Stimulated activated naive CD4-positive, alpha-beta T cell (primary cell): Measurements from ENCODE around the gene CANX.
A peak's percentile ranks its signal among the peaks of the same experiment; 100 is the strongest.
"Not testable (repeated sequence)": the region's sequence is repeated elsewhere in the genome, so short reads cannot be mapped to it uniquely, and the experiment has no call there.

Experiments
- DNase-seq, 6 experiments: peaks; one replicate each; lab custom pipeline; 2025; lab: John Stamatoyannopoulos, UW

Gene CANX, protein sequence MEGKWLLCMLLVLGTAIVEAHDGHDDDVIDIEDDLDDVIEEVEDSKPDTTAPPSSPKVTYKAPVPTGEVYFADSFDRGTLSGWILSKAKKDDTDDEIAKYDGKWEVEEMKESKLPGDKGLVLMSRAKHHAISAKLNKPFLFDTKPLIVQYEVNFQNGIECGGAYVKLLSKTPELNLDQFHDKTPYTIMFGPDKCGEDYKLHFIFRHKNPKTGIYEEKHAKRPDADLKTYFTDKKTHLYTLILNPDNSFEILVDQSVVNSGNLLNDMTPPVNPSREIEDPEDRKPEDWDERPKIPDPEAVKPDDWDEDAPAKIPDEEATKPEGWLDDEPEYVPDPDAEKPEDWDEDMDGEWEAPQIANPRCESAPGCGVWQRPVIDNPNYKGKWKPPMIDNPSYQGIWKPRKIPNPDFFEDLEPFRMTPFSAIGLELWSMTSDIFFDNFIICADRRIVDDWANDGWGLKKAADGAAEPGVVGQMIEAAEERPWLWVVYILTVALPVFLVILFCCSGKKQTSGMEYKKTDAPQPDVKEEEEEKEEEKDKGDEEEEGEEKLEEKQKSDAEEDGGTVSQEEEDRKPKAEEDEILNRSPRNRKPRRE

DNA sequence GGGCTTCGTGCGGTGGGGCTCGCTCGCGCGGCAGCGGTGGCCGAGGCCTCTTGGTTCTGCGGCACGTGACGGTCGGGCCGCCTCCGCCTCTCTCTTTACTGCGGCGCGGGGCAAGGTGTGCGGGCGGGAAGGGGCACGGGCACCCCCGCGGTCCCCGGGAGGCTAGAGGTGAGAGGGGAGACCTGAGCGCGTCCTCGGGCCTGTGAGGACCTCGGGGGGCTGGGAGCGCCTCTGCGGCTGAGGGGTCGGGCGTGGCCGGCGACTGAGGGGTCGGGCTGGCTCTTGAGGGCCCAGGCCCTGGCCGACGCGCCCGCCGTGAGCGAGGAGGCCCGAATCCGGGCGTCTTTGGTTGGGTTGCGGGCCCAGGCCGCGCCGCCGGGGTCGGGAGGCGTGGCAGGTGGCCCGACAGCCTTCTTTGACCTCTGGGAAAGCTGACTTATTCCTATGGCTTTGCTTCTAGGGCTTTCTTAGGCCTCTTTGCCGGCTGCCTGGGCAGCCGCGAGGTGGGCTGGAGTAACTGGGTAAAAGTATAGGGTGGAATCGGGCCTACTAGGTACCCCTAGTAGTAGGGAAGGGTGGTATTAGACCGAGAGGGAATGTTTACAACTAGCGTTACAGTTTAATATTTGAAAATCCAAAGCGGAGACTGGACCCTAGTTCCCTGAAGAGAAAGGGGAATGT, at the start of gene CANX:
Gene CANX, plus strand, starts transcription at position 33 of the 681 bp plus-strand sequence. CDS start 6,715 bp downstream, outside the sequence.
- DNase-seq, result peak in 2 of 6 experiments; percentile 52 to 69

DNA sequence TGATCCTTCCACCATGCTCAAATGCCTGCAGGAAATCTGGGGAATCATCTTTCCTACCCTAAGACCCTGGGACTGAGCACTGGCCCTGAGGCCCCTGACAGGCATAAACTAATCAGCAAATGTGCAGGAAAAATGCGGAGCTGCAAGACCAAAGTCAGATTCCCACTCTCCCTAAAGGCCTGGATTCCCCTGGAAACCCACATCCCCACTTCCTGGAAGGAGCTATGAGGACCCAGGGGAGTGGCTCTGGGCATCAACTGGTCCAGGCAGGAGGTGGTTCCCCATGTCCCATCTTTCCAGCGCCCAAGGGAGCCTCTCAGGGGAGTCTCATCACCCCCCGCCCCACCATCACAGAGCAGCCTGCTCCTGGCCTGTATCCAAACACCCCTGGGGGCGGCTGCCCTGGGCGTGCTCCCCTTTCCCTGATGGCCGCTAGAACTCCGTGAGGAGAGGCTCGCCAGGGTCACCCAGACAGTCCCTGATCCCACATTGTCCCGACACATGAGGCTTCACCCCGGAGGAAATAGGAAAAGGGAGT, 49.5 kb upstream of the CANX start:
- not testable (repeated sequence) for DNase-seq

DNA sequence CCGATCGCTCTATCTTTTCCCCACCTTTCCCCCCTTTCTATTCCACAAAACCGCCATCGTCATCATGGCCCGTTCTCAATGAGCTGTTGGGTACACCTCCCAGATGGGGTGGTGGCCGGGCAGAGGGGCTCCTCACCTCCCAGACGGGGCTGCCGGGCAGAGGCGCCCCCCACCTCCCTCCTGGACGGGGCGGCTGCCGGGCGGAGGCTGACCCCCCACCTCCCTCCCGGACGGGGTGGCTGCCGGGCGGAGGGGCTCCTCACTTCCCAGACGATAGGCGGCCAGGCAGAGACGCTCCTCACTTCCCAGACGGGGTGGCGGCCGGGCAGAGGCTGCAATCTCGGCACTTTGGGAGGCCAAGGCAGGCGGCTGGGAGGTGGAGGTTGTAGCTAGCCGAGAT, 48.5 kb upstream of the CANX start:
- not testable (repeated sequence) for DNase-seq

DNA sequence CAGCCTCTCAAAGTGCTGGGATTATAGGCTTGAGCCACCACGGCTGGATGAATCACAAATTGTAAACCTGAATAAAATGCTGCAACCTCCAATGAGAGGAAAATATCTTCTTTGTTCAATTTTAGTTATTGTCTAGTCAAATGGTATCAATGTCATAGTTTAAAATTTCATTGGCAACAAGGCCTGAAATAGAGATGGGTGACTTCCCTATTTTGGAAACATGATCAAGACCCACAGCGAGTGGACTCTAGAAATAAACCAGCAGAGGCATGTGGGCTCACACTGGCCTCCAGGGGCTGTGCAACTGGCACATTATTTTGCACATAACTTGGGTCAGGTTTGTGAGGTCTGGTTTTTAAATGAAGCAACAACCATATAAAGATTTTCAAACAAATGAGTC, 45.6 kb upstream of the CANX start:
- not testable (repeated sequence) for DNase-seq

DNA sequence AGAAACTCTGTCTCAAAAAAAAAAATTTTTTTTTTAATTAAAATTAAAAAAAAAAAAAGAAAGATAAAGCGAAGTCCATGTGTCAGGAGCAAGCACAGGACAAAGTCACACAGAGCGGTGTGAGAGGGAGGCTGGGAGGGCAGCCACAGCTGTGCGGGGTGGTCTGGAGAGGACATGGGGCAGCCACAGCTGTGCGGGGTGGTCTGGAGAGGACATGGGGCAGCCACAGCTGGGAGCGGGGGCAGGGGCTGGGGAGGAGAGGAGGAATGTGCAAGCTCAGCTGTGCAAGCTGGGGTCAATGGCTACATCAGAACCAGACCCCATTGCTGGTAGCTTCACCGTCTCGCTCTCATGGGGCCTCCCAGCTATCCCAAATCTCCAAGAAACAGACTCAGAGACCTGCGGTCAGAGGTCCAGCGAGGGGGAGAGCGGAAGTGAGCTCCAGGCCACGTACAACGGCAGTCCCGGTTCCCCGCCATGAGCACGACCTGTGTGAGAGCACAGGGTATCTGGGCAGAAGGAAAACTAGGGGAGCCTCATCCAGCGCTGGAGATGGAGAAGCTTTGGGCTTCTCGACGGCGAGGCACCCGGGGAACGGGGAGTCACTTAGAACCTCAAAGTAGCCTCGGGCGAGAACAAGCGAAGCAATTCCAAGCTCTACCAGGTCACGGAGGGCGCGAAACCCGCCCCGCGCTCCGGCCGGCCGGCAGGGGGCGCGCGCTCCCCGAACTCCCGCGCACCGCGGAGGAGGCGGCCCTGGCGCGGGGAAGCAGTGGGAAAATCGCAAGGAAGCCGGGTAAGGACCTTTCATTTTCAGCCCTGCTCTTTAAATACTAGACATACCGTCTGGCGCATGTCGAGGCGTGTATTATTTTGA, 41.2 kb upstream of the CANX start:
- not testable (repeated sequence) for DNase-seq

DNA sequence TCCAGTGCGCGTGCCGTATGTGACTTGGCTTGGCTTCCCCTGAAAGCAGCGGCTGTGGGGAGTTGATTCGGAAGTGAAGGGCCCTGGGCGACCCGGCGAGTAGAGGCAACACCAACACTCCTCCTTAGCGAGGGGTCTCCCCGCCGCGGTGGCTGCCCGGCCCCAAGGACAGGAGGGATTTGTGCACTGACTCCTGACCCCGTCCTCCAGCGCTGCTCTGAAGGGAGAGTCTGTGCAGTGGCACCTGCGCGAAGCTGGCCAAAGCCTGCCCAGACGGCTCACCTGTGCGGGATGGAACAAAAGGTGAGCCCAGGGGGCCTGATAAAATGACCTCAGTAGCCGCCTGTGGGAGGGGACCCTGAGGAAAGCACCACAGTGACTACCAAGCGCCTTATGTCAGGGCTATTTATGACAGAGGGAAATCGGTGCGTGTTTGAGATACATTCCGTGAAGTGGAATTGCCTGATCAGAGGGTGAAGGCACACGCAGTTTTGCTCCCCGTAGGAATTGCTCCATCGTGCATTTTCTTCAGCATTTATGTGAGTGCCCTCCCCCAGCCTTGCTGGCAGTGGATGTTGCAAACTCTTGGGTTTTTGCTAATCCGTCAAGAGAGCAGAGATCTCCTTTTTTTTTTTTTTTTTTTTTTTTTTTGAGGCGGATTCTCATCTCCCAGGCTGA, 40.4 kb upstream of the CANX start:
- DNase-seq, result peak in 3 of 6 experiments; percentile 9 to 26 (median 18)

DNA sequence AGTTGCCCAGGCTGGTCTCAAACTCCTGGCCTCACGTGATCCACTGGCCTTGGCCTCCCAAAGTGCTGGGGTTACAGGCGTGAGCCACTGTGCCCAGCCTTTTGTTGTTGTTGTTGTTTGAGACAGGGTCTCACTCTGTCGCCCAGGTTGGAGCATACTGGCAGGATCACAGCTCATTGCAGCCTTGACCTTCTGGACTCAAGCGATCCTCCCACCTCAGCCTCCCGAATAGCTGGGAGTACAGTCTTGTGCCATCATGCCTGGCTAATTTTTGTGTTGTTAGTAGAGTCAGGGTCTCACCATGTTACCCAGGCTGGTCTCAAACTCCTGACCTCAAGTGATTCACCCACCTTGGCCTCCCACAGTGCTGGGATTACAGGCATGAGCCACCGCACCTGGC, 37.1 kb upstream of the CANX start:
- not testable (repeated sequence) for DNase-seq

DNA sequence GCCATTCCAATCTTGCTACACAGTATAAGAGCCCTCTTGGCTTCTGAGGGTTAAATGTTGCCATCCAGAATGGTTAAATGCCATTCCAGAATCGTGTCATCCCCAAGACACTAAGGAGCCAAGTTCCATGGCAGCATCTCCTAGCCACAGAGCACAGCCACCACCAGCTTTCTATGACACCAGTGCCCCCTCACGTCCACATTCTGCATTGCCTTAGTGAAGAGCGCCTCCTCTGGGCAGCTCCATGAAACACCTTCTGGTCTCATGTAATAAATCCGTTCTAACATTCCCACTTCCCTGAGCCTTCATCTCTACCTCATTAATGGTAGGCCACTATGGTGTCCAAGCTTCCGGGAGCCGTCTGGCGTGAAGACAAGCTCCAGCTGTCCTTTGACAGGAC, 30.4 kb upstream of the CANX start:
- peak in 4 of 6 experiments; percentile 6 to 29 (median 18) for DNase-seq

DNA sequence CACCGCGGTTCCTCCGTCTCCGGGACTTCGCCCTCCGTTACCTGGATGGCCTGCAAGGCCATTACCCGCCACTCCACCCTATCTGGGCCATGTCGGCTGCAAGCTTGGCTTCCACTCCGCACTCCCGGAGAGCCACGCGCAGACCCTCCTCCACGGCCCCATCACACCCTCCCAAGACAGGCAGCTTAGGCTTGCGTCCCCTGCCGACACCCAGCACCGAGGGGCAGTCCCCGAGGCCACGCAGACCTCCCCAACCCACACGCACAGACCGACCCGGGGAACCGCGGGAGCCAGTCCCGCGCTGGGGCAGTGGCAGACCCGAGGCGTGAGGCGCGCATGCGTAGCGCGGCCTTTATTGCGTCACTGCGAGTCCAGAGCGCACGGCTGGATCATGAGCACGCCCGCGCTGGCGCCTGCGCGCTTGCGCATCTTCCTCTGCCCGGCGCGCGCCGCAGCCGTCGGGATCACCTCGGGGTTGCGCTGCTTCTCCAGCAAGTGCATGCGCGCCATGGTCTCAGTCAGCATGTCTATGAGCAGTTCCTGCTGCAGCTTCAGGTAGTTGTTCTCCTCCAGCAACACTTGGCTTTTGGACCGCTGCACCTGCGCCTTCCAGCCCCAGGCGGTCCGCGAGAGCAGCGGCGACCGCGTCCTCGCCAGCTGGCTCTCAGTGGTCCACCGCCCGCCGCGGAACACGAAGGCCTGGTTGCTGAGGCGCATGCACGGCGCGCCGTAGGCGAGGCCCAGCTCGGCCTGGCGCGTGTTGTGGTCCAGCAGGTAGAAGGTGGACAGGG, 20.3 kb upstream of the CANX start:
- peak; percentile 84 to 93 (median 91) for DNase-seq

DNA sequence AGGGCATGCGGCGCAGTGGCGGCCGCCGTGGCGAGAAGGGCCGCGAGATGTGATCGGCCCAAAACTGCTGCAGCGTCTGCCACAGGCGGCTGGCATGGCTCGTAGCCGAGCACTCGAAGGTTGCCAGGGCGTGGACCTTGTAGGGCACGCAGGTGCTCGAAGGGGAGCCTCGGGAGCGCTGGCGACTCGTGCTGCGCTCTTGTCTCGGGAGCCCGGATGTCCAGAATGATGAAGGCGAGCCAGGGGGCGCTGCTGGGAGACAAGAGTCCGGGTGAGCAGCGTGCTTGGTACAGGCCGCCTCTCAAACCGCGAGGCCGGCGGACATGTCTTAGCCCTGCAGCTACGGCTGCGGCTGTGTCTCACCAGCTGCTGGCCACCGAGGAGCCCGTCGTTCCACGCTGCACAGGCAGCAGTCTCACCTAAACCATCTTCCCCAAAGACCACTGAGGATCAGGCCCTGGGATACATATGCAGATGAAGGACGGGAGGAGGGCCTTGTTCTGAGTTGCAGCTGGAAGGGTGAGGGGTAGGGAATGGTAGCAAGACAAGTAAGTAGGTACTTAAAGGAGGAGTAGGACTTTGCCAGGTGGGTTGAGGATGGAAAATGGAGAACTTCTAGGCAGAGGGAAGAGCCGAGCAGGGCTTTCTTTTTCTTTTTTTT, 19.6 kb upstream of the CANX start:
- peak in 4 of 6 experiments; percentile 41 to 72 (median 60) for DNase-seq

DNA sequence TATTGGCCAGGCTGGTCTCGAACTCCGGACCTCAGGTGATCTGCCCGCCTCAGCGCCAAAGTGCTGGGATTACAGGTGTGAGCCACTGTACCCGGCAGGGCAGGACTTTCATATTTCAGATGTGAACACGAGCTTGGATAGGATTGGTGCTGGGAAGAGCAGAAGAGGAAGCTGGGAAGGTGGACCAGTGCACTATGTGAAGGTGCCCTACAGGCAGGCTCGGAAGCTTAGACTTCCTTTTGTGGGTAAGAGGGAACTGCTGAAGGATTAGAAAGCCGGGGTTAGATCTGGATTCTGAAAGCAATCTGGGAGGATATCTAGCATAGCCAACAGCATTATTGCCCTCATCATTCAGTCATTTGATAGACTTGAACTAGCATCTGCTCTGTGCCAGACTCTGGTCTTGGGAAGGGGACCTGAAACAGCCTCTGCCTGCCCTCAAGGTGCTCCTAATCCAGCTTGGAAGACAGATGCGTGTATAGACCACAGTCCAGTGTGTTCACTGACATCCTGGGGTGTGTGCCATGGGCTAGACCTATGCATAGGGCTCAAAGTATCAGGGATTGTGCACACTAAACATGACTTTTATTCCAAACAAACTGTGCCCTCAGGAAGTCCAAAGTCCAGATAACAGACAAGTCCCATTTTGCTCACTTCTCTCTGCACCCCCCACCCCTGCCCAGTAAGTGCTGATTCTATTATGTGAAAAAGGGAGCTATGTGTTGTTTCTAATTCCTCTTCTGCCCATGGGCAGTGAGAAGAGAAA, 18.6 kb upstream of the CANX start:
- DNase-seq, result no peak

DNA sequence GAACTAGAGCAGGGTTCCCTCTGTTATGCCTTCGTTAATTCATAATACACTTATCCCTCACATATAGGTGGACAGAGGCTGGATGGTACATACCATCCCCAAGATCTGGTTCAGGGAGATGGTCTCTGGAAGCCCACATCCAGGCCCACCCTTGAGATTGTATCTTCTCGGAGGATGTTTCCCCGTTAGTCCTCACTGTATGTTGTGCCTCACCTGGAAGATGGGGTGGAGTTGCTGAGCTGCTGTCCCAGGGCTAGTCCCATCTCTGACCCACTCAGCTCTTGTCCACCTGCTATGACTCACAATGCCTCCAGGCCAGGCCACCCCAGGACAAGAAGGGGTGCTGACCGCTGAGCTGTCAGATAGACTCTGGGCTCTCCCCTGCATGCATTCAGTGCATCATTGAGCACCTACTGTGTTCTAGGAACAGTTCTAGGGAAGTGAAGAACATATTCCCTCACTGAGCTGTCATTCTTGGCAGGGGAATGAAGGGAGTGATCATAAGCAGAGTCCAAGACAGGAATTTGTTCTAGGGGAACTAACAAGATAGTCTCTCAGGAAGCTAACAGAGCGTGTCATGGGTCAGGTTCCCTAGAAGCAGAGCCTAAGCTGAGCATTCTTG, 17.9 kb upstream of the CANX start, which contains the start of gene CBY3:
Gene CBY3, minus strand, starts transcription at position 255 of the 622 bp plus-strand sequence. Its CDS starts 116 bp downstream, at position 139.
- DNase-seq, result no peak

DNA sequence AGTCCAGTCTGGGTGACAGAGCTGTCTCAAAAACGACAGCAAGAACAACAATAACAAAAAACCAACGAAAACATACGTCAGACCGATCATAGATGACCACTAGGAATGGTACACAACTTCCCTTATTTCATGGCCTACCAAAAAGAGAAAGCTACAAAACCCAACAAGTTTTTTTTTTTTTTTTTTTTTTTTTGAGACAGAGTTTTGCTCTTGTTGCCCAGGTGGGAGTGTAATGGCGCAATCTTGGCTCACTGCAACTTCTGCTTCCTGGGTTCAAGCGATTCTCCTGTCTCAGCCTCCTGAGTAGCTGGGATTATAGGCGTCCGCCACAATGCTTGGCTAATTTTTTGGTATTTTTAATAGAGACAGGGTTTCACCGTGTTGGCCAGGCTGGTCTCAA, 9.6 kb upstream of the CANX start:
- DNase-seq, result not testable (repeated sequence)

DNA sequence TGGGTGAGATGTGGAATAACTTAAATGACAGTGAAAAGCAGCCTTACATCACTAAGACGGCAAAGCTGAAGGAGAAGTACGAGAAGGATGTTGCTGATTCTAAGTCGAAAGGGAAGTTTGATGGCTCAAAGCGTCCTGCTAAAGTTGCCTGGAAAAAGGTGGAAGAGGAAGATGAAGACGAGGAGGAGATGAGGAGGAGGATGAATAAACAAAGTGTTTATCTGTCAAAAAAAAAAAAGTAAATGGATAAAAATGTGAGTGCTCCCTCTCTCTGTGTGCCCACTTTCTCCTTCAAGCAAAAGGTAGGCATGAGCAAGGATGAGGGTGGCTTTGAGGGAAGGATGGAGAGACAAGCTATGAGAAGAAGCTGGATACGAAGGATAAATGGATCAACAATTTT, 4.2 kb upstream of the CANX start:
- no peak for DNase-seq

DNA sequence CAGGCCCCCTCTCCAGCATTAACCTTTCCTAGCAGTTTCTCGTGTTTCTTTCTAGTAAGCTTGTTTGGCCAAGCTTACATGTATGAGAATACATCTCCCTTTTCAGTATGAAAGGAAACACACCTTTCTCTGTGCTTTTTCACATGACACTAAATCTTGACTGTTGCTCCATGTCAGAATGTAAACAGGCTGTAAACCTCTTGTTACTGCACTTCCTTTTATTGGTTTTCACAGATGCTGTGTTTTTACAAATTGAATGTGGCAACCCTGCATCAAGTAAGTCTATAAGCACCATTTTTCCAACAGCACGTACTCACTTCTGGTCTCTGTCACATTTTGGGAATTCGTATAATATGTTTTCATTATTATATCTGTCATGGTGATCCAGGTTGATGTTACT, 2.2 kb upstream of the CANX start:
- DNase-seq, result no peak

DNA sequence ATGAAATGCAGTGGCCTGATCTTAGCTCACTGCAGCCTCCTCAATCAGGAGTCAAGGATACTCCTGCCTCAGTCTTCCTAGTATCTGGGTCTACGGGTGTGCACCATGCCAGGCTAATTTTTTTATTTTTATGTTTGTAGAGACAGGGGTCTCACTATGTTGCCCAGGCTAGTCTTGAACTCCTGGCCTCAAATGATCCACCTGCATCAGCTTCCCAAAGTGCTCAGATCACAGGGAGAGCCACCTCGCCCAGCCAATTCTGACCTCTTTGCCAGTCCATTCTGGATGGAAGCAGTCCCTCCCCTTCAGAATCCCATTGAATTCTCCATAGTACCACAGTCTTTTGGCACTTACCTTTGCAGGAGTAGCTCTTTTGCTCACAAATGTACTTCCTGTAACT, 1.7 kb upstream of the CANX start:
- DNase-seq, result no peak

DNA sequence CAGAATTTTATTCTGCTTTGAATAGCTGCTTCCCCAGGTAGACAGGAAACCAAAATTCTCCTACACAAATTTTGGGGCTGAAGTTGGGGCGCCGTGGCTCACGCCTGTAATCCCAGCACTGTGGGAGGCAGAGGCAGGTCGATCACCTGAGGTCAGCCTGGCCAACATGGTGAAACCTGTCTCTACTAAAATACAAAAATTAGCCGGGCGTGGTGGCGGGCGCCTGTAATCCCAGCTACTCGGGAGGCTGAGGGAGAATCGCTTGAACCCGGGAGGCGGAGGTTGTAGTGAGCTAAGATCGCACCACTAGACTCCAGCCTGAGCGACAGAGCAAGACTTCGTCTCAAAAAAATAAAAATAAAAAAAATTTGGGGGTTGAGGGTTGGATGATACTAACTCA, 1.2 kb upstream of the CANX start:
- DNase-seq, result not testable (repeated sequence)
